Glomerular visceral epithelial cell (primary cell): ENCODE measurements around the gene GOLGA6A.
"Not testable (repeated sequence)": the region's sequence is repeated elsewhere in the genome, so short reads cannot be mapped to it uniquely, and the experiment has no call there.

ENCODE experiments used
- DNase-seq: peaks from one replicate; pipeline ENCODE4 v3.0.0-alpha.2; 2016; ENCODE audit errors: extremely low spot score

GOLGA6A gene, protein sequence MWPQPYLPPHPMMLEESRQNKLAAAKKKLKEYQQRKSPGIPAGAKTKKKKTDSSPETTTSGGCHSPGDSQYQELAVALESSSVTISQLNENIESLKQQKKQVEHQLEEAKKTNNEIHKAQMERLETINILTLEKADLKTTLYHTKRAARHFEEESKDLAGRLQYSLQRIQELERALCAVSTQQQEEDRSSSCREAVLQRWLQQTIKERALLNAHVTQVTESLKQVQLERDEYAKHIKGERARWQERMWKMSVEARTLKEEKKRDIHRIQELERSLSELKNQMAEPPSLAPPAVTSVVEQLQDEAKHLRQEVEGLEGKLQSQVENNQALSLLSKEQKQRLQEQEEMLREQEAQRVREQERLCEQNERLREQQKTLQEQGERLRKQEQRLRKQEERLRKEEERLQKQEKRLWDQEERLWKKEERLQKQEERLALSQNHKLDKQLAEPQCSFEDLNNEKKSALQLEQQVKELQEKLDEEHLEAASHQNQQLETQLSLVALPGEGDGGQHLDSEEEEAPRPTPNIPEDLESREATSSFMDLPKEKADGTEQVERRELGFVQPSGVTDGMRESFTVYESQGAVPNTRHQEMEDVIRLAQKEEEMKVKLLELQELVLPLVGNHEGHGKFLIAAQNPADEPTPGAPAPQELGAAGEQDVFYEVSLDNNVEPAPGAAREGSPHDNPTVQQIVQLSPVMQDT

DNA sequence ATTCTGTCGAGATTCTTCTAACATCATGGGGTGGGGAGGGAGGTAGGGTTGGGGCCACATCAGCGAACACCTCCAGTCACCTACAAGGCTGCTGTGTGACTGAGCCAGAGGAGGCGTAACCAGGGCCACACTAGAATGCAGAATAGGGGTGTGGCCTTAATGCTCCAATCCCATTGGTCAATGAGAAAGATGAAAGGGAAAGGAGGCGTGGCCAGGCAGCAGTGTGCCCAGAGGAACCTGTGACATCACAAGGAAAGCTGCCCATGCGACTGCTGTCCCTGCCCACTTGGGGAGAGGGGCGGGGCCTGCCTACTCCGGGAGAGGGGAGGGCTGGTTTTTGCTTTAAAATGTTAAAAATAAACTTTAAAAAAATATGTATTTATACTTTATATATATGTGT, at the start of gene GOLGA6A:
Gene GOLGA6A (minus strand): TSS at position 101 of the 400 bp plus-strand sequence. CDS start 41 bp downstream, at position 60.
- DNase-seq = not testable (repeated sequence)

DNA sequence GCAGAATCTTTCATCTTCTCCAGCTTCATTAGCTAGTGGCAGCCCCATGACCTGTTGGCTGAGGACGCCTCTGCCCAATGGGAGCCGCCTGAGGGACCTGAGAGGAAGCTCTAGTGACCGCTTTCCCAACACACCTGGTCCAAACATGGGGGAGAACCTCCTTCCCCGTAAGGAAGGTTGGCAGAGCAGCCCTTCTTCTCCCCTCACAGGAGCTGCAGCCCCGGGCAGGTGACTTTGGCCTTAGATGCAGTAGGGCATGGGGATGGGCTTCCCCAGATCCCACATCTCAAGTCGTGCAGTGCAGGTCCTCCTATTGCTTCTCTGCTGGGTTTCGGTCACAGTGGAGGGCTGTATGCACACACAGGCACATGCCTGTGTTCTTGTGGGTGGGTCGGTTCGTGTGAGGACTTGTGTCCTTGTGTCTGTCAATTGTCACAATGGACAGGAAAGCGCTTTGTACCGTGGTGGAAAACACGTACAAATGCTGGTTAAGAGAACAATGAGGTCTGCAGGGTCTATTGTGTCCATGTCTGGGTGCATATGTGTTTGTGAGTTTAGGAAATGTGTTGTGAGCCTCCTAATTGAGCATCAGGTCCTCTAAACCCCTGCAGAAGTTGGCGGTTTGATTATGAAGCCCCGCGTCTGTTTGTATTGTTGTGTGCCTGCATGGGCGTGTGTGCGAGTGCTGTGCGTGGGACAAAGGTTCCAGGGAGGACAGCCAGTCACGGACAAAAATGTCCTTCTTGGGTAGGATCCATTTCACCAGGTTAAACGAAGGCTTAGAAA, 49.5 kb upstream of the GOLGA6A start:
- DNase-seq = no peak

DNA sequence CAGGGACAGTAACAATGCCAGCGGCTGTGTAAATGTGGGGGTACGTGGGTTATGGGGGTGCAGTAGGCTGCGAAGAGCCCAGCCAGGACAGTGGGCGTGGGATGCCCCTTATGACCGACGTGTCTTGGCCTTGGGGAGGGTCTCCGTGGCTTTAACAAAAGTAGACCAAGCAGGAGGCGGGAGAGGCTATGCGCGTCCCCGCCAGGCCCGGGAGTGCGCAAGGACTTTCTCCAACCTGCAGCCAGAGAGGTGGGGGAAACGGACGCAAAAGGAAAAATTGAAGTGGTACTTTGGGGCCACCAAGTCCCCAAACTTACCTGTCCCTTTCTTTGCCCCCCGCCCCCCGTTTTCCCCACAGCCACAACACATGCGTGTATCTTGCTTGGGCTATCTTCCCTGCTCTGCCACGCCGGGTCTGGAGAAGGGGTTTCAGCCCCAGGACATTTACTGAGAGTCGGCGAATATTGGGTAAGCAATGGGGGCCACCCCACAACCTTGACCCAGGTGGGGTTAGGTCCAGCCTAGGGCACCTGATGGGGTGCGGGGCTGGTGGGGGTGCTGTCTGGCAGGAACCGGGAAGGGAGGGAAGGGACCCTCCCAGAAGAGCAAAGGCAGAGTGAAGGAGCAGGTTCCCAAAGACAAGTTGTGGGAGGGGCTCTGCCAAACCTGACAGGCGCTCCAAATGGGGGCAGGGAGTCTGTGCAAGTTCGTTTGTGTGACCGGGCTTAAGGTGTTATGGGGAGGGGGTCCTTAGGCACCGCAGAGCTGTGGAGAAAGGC, 48.7 kb upstream of the GOLGA6A start:
- DNase-seq = no peak

DNA sequence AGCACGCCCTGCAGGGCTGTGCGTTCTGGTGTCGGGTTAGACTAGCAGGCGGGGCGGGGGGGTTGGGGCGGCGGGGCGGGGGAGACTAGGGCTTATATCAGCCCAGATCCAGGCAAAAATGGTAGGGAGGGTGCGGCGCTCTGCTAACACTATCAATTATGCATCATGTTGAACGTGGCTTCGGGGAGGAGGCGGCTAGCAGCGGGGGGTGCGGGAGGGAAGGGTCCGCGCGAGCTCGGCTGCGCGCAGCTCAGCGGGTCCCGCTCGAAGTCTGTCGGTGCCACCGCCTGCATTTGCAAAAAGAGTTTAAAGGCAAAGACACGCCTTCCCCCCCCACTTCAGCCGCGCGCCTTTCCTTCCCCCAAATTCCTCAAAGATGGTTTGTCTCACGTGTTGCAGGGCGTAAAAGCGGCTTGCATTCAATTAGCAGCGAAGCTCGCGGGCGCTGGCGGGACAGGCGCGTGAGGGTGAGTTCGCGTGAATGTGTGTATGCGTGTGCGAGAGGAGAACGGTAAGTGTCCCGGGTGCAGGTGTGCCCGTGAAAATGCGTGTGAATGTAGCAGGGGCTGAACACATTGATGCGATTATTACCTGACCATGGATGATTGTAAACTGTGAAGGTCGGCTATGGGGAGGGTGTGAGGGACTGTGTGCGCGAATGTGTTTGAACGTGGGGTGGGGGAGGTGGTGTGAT, 48.0 kb upstream of the GOLGA6A start, which contains the start of gene ISLR2:
Gene ISLR2 (plus strand): TSS at position 432 of the 694 bp plus-strand sequence. CDS start 2,169 bp downstream, outside the sequence.
- DNase-seq = no peak

DNA sequence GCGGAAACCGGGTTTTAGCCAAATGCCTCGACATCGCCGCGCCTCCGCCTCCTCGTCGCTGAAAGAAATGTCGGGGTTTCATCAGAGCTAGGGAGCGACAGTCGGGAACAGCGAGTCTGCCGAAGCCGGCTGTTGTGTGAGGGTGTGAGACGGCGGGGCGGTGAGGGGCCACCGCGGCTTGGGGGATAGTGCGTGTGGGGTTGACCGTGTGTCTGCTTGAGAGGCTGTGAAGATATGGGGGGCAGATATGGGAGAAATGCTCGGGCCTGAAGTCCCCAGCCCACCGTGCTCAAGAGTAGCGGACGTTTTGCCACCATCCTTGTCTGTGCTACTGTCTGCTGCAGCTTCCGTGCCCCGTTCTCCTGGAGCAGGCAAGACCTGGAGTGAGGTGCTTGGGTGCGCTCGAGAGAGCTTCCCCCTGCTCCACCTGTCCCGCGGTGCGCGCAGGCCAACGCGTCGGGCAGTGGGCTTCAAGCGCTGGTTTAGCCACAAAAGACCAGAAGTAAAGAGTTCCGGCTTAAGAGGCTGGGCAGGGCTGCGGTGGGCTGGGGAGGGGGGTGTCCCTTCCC, 47.3 kb upstream of the GOLGA6A start:
- DNase-seq = no peak

DNA sequence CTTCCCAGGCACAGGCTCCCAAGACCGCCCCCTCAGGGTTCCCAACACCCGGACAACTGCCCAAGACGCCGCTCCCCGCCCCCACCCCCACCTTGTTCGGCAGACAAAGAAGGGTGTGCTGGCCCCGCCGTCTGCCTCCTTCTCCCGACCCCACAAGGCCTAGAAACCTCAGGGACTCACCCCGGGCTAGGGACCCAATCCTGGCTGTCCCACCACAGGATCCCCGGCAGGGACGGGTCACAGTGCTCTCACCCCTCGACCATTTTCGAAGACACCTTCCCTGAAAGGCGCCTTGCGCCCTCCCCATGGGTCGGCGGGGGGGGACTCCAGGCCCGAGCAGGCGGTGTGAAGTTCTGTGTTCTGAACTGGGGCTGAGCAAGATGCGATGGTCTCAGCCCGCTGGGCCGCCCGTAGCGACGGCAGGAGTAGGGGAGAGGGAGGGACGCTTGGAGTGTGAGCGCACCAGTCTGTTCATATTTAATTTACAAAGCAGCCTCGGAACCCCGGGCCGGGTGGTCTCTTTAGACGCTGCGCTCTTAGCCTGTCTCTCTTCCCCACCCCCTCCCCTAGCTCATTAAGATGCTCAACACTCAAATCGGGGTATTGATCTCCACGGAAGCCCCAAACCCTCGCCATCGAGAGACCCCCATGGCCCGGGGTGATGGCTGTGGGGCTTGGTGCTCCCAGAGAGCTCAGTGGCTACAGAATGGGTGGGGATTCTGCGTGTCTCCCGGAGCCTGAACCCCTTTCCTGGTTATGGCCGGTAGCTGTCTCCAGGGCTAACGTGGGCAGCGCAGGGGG, 46.6 kb upstream of the GOLGA6A start:
- no peak for DNase-seq

DNA sequence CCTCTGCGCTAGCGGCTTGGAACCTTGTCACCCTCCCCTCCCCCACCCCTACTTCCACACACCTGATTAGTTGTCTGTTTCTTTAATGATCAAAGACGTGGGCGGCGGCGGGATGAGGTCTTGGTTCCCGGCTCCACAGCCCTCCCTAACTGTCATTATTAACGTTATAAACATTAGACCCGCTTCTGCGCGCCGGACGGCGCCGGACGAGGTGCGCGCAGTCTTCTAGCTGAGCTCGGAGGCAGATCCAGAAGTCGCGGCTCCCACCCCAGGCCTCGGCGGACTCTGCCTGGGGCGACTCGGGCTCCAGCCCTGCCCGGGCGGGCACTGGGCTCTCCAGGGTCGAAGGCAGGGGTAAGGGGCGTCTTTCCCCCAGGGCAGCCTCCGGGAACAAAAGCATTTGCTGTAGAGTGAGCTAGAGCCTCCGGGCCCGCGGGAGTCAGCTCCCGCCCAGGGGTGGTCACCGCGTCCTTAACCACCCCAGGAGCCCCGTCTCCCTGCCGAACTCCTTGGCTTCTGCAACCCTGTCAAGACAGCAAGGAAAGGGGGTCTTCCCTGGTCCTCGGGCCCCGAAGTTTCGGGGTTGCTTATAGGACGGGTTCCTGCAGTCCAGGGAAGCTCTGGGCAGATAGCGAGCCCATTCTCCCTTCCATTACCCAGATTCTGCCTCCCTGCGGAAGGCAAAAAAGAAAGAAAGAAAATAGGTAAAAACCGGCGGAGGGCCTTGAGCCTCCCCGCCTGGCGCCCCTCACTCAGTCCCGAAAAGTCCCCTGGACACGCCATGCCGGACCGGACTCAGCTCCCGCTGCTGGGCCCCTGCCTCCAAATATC, 45.8 kb upstream of the GOLGA6A start:
- no peak for DNase-seq

DNA sequence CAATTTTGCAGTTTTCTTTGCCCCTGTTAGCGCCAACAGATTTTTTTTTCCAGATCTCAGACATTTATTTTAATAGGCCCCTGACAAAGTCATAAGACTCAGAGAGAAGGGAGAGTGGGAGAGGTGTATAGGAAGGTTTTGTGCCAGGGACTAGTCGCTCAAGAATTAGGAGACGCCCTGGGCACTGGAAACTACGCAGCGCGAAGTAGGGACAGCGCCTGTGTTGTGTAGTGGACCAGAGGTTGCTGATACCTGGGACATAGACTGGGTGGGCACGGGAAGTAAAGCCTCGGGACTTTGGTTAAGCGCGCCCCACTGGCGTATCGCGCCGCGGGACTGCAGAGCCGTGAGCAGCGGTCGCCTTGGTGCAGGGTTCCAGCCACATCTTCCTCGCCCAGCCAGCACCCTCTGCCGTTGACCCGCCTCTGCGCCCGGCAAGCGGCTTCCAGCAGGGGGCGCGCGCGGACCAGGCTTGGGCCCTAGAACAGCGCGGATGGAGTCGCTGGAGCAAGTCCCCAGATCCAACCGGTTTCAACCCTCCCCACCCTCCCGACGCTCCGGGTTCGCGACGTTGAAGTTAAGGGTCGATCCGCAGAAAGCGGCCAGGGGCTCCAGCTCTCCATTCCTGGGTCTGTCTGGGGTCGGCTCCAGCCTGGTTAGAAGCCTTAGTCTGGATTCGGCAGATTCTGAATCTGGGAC, 45.1 kb upstream of the GOLGA6A start:
- DNase-seq = peak; percentile 81

DNA sequence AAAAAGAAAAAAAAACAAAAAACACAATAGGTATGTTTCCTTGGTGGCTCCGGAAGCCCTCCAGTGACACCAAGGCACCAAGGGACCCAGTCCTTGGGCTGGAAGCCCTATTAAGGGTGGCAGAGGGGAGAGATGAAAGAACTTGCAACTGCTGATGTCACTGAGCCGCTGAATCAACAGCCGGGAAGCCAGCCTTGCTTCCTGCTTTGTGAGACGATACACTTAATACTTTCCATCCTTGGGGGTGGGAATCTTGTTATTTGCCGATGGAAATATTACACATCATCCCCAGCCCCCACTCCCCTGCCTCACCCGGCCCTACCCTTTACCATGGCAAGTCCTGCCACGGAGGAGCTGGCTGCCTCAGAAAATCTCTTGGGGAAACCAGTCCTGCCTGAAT, 42.4 kb upstream of the GOLGA6A start:
- no peak for DNase-seq

DNA sequence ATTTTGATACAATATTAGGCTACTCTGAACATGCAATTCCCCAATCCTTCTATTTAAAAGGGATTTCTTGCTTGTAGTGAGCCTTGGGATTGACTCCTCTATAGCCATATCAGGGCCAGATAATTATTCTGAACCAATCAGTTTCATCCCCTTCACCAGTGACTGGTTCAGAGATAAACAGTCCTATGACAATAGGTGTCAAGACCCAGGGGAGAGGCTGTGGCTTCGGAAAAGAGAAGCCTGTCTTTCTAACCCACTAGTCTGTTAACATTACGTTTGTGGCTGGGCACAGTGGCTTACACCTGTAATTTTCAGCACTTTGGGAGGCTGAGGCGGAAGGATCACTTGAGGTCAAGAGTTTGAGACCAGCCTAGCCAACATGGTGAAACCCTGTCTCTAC, 41.8 kb upstream of the GOLGA6A start:
- no peak for DNase-seq

DNA sequence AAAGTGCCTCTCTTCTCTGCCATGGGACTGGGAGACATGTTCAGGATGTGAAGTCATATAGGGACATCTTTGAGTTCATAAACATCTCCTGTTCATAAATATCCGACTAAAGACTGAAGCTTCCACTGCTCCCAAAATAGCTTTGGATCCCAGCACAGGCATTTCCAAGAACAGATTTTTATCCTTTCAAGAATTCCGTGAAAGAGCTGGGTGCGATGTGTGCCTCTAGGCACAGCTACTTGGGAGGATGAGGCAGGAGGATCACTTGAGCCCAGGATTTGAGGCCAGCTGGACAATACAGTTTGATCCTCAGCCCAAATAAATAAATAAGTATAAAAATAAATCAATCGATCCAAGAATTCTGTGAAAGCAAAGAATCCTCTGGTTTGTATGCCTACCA, 41.3 kb upstream of the GOLGA6A start:
- no peak for DNase-seq

DNA sequence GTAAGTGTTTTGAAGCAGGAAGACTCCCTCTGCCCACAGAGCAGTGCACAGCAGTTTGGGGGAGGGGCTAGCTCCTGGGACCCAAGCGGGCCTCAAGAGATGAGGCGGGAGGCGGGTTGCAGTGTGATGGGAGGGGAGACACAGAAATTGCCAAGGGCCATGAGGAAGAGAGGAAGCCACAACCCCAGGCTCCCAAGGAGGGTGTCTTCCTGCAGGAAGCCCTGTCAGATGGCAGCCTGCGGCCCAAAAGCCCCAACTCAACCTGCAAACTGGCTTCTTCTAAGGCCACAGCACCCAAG, 40.7 kb upstream of the GOLGA6A start:
- no peak for DNase-seq

DNA sequence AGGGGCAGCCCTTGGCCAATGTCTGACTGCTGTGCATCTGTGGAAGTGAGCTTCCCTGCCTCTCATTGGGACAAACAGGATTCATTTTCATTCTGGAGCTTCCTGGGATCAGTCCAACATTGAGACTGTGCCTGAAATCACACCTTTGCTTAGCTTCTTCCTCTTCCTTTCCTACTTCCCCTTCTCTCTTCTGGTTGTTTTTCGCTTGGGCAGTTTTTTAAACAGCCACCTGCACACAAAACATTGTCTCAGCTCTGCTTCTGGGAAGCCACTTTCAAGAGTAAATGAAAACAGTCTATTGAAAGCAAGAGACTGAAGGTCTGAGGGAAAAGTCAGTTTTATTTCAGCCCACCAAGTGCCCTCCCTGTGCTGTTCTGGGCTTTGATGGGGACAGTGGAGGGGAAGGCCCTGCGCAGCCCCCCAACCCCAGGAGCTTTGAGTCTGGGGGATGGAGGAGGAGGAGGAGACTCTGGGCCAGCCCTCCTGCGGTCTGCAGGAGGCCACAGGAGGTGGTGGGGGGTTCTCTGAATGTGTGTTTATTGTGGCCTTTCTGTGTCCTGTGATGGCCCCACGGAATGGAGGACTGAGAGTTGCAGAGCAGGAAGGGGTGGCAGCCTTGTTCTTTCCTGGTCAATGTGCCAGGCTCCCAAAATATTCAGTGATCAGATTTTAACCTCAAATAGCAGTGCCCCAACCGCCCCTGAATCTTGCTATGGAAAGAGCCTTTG, 40.2 kb upstream of the GOLGA6A start:
- DNase-seq = no peak

DNA sequence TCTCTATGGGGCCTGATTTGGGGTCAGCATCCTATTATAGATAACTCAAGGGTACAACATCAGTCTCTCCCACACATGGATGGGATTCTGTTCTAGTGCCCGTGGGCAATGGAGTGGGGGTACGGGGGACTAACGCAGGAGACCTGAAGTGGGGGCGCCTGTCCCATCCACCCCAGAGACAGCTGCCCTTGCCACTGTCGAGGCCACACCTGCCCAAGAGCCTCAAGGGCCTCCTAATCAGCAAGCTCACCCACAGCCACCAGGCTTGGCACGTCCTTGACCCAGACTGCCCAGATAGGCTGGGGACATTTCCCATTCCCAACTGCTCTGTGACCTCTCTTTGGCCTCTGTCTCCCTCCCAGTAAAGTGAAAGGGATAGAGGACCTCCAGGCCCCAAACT, 39.5 kb upstream of the GOLGA6A start:
- no peak for DNase-seq

DNA sequence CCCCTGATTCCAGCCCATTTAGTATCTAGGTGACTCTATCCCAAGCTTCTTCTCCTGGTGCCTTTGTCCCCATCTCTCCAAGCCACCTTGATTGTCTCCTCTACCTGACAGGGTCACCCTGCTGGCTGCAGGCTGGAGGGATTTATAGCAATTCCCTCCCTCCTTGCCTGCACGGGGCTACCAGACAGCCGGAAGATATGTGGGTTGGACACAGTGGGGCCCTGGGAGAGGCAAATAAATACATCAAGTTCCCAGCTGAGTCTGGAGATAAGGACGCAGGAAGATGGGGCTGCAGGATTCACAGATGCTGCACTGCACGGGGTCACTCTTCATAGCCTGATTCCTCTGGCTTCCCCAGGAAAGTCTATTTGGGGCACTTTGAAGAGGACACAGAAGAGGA, 38.7 kb upstream of the GOLGA6A start:
- DNase-seq = no peak

DNA sequence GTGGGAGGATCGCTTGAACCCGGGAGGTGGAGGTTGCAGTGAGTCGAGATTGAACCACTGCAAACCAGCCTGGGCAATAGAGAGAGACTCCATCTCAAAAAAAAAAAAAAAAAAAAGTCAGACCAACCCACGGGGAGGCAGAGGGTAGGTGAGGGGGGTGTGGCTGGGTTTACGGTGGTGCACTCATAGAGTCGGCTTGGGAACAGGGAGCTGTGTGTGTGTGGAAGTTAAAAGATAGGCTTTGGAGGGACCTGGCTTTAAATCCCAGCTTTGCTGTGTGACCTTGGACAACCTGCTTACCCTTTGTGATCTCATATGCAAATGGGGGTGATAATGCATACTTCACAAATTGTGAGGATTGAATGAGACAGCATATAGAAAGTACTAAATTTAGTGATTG, 38.1 kb upstream of the GOLGA6A start:
- DNase-seq = no peak

DNA sequence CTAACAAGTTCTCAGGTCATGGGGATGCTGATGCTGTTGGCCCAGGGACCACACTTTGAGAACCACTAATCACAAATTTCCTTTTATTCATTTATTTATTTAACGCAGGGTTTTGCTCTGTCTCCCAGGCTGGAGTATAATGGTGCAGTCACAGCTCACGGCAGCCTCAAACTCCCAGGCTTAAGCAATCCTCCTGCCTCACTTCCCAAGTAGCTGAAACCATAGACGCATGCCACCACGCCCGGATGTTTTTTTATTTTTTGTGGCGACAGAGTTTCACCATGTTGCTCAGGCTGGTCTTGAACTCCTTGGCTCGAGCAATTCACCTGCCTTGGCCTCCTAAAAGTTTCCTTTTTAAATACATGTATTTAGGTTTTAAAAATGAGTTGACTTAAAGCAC, 27.4 kb upstream of the GOLGA6A start:
- DNase-seq = no peak

DNA sequence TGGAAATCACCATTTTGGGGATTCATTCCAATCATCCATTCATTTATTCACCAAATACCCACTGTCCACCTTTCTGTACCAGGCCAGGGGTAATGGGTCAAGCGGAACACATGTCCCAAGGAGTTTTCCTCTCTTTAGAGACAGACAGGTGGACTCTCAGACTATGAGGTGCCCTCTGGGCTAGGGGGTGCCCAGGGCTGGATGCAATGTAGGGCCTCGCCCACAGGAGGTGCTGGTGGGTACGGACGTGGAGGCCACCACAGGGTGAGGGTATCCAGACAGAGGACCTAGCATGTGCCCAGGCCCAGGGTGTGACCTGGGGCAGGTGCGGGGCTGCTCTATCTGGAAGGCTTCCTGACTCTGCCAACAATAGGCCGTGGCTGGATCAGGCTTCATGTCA, 26.3 kb upstream of the GOLGA6A start:
- not testable (repeated sequence) for DNase-seq
